Stimulated activated CD8-positive, alpha-beta memory T cell treated with anti-CD3 and anti-CD28 coated beads, Interleukin-15, amount 100 ng/mL, for 4 hours (primary cell): ENCODE results near the gene CCHCR1.

Source experiments
- DNase-seq, 2 donors: peaks; one replicate each; pipeline ENCODE4 v3.0.0-alpha.2; 2020; ENCODE audit warnings: low read depth in 2 of 2

CCHCR1 gene

DNA sequence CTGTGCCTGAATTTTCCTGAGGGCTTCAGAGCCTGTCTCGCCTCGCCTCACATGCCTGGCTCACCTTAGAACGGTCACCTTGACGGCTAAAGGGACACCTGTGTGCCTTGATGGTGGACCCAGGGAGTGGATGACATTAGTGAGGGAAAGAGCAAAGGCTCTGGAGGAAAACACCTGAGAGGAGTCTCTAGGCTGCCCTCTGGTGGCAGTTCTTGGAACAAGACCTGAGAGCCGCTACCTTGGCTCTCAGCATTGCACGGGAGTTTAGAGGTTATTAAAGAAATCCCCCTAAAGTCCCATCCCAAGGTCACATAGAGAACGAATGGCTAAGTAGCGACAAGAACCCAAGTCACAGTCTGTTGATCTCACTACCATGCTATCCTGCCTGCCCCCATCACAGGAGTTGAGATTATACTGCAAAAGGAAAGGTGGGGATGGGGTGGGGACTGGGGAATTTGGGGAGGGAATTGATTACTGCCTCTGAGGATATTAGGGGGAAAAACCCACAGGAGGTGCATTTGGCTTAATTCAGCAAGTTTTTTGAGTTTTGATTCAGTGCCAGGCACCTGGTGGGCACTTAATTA, 29.4 kb downstream of the CCHCR1 start:
- peak; percentile 19 to 48 for DNase-seq

DNA sequence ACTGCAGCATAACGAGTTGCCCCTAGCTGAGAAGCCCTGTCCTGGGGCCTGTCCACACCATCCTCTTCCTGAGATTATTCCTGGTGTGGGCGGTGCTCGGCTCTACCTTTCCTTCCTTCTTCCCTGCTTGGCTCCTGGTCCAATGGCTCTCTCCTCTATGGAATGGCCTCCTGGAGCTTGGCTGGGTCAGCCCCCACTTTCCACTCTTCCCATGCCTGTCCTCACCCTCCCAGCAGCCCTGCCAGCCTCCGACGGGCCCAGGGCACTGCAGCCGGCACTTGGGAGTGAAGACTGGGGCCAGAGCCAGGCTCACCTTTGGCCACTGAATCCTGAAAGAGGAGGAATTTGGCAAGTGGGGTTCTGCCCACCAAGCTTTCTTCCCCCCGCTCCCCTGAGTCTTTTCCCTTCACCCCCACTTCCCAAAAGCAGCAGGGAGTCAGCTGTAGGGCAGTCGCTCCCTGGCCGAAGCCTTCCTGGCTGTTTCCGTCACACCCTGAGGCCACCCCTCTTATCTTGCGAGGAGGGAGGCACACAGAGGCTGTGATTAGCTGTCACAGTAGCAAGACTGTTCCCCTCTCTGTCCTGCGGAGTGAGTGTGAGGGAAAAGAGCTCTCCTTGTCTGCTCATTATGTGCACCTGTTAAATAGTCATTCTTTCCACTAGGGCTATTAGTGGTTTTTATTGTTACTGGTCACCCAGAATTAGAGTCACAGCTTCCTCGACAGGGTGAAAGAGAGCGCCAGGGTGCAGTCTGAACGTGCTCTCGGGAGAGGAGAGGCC, 31.0 kb downstream of the CCHCR1 start:
- DNase-seq, result no peak

DNA sequence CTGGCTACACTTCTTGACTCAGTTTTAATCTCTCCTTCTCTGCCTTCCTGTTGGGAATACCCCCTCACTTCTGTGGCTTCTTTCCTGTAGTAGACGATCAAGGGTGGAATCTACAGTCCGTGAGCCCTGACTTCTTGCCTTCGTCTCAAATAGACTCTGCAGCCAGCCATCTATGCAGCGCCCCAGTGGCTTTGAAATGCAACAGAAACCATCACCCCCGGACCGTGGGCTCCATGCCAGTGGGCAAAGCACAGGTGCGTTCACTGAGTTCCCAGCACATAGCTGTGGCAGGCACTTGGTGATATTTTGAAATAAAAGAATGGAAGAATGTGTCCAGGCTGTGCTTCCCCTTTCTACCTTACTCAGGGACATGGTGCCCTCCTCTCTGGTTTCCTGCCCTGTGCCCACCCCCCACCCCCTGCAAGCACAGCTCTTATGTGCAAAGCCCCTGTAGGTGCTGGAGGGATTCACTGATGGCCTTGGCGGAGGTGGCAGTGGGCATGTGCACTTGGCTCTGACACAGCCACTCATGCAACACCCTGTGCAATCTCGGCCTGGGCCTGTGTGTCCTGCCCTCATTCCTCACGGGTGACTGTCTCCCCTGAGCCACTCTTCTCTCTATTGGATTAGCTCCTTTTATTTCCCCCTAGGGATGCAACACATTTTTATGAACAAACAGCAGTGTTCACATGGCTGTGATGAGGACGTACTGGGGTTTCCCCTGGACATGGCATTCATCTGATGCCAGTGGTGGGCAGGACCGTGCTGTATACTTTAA, 31.8 kb downstream of the CCHCR1 start:
- no peak for DNase-seq

DNA sequence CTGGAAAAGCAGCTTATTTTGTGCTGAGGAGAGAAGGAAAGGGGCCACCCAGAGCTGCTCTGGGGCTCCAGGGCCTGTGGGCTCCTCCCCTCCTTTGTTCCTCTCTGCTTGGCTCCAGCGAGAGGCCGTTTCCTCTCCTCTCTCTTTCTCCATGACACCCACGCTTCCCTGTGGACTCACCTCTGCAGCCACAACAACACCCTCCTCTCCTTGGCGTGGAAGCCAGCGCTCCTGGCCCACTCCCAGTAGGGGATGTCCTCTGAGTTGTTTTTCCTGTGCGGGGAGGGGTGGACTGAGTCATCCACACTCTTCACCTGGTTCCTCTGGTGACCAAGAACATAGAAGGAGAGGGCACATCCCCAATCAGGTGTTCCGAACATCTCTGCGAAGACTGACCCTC, 32.4 kb downstream of the CCHCR1 start:
- DNase-seq, result no peak

DNA sequence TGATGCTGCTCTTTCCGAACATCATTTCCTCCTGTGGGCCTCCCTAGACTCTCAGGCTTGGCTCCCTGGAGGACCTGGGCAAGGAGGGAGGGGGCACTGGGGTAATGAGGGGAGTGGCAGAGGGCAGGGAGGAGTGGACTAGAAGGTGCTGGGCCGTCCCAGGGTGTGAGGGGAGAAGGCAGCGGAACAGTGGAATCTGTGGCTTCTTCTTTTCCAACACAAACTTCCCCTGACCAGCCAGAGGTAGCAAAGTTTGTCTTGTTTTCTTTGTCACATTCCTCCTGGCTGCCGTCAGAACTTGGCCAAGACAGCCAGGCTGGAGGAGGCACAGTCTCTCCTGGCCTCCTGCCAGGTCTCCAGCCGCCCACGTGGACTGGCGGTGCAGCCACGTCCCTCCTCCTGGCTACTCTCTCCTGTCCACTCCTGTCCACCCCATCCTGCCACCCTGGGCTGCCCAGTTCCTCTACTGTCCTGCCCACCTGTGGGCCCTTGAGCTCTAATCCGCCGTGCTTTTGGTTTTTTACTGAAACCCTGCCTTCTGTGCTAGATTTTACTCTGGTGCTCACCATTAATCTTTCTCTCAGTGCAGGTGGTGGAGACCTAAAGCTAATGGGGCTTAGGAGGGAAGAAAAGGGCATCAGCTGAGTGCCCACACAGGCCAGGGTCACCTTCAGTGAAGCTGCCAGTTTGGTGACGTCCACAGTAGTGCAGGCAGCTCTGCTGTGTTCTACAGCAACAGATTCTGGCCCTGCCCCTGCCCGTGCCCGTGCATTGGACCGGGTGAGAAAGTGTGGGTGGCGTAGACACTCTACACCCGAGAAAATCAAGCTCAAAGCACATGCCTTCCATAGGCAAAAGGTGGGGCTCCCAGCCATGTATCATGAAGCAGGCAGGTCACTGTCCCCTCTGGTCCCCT, 34.6 kb downstream of the CCHCR1 start:
- DNase-seq, result no peak

DNA sequence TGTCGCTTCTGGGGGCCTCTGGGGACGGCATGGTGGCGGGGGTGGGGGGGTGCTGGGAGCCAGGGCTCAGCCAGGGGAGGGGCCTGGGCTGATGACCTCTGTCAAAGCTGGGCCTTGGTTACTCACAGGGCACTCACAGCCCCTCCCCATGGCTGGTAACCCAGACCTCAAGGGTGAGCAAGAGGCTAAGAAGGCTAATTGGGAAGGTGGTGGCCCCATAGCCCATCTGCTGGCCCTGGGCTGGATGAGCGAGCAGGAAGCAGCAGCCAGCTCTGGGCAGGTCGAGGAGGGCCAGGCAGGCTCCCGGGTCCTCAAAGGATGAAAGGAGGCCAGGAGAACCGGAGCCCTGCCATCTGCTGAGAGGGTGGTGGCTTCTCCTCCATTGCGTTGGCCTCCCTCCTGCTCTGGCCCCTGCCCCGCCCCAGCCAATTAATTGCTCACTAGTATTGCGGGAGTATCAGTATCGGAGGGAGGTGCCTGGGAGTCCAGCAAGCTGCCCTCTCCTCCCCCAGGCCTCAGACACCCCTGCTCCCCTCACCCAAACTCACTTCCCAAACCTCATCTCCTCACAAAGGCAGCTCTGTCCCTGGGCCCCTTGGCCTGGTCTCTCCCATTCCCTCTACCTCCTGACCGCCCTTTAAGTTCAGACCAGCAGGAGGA, 36.3 kb downstream of the CCHCR1 start:
- no peak for DNase-seq

DNA sequence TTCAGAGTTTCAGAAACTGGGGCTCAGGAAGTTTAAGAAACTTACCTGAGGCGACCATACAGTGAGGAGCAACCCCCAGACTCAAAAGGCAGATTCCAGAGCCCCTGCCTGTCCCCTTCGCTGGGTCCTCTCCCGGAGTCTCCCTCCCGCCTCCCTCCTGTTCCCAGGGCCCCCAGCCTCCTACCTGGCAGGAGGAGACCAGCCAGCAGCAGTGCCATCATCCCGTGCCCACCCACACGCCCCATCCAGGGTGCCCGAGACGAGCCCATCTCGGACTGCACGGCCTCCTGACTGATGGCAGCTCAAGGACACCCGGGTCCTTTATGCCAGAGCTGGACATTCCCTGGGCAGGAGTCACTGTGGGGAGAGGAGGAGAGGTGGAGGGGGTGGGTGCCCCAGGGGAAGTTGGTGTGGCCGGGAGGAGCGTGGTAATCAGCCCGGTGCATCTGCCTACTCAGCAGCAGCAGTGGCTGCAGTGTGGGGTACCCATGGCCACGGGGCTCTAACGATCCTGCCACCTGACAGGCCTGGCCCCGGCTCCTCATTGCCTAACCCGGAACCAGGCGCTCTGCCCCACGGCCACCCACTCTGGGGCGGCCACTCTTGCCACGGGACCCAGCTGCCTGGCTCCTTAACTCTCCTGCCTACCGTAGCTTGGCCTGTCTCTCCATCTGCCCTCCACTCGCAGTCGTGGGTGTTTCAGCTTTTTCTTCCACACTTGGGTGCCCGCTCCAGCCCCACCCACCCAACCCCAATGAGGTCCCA, 37.3 kb downstream of the CCHCR1 start, which contains the start of gene CDSN:
Gene CDSN, minus strand, starts transcription at position 296 of the 765 bp plus-strand sequence. Its CDS starts 27 bp downstream, at position 269.
- no peak for DNase-seq

DNA sequence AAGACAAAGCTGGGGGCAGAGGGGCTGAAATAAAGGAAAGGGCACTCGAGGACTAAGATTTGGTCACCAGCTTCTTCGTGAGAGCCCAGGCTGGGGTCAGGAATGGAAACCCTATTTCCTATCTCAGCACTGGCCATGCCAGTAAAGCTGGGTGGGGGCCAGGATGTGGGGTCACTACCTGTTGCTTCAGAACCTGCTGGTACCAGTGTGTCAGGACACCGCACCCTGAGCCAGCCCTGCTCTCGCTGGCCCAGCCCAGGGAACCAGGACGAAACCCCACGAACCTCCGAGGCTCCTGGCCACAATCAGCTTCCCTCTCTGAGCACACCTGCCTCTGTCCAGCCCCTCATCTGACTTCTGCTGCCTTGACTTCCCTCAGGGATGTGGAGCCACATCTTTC, 39.4 kb downstream of the CCHCR1 start:
- DNase-seq, result no peak

DNA sequence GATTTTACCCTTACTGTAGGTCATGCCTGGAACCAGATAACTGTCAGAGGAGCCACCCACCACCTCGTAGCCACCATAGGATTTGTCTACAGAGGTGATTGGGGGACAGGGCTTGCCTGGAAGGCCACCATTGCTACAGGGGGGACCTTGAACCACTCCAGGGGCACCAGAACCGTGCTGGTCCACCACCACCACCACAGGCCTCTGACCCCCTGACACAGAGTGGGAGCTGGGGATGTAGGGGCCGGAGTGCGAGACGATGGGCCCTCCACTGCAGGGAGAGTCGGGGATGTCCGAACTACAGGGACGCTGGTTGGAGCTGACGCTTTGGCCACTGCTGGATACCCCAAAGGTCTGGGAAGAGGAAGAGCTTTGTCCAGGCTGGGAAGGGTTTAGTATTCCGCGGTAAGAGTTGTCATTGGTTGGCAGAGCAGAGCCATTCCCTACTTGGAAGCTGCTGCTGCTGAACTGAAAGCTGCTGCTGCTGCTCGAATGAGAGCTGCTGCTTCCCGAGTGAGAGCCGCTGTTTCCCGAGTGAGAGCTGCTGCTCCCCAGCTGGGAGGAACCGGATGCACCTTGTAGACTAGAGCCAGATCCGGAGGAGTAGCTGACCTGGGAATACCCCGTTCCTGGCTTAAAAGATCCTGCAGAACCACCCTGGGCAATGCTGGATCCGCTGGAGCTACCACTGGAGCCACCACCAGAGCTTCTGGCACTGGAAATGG, 40.8 kb downstream of the CCHCR1 start:
- DNase-seq, result no peak

DNA sequence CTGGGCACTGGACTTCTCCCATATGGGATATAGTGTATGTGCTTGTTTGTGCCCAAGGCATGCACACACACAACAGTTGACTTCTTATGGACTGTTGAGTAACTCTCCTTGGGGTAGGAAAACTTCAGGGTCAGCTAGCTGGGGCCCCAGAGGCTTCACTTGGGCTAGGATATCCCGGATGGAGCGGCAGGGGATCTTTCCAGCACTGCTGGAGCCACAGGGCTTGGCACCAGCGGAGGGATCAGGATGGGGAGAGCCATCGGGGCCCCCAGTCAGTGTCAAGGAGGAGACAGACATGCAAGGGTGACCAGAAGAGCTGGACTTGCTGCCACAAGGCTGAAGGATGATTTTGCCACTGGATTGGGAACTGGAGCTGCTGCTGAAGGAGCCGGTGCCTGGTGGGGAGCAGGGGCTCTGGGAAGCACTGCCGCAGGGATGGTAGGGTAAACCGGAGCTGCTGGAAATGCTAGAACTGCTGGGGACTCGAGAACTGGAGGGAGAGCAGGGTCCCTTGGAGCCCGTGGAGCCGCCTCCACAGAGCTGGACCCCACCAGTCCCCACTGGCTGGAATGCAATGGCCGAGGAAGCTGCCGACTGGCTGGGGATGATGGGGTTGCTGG, 41.6 kb downstream of the CCHCR1 start:
- no peak for DNase-seq

DNA sequence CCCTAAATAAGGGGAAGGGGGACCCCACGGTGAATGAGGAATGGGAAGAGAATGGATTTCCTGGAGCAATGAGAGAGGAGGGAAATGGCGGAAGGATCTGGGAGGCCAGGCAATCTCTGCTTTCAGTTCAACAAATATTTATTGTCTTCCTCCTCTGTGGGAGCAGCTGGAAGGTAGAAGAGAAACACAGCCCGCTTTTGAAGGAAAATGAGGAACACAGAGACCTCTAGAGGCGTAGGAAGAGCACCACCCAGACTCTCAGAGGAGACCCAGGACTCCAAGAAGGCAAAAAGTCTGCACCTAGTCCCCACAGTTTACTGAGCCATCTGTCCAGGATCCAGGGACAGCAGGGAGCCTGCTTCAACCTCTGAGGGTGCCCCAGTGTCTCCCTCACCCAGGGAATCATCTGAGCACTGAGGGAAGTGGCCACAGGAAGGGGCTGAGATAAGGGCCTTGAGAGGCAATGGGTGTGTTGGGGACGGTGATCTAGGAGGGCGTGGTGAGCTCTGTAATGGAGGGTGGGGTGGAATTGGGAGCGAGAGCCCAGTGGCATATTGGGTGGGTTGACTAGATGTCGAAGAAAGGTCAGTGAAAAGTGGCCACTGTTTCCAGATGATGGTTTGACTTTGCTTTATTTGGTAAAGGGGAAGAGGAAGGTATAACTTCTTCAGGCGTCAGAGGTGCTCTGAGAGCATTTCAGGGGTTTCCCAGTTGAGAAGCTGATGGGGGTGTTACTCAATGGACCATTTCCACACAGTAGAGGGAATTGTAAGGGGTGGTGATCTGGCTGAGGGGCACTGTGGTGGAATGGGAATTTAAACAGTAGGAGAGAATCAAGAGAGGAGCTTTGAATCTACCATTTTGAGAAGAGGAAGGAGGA, 42.4 kb downstream of the CCHCR1 start:
- no peak for DNase-seq

DNA sequence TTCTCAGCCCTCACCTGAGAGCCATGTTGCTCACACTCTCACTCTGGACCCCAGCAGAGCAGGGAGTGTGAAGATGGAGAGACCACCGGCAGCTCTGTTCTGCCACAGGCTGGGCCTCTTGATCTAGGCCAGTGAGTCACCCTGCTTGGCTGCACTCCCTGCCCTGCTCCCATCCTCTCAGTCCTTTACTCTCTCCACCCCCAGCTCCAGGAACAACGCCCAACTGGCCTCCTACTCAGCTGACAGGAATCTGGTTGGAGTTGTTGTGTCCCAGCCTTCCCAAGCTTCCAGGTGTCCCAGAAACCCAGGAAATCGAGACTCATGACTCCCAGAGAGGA, 43.1 kb downstream of the CCHCR1 start, which contains the start of gene PSORS1C1:
Gene PSORS1C1, plus strand, starts transcription at position 260 of the 338 bp plus-strand sequence. CDS start 14,833 bp downstream, outside the sequence.
- no peak for DNase-seq

DNA sequence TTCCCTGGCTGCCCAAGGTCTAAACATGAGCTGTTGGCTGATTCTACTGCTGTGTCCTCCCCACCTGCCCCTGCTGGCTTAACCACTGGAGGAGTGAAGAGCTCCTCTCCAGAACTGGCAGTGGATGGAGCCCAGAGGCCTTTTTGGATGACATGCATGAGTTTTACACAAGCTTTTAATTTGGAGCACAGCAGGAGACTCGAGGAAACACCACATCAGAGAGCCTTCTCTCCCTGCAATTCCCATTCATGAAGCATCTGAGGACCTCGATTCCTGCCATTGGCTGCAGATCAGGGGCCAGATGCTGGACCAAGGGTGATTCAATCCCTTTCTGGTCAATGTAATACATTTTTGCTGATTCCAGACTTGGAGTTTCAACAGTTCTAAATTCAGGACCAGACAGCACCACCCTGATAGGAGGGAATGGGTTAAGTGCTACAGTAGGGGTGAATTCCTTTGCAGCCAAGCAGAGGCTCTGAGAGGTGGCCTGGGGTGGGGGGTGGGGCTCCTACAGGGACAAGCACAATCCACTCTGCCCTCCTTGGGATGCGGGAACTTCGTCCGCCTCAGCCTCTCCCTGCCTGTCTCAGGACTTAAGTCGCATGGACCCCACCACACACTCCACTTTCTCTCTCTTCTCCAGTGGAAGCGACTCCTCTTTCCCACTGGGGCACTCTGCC, 43.6 kb downstream of the CCHCR1 start:
- no peak for DNase-seq

DNA sequence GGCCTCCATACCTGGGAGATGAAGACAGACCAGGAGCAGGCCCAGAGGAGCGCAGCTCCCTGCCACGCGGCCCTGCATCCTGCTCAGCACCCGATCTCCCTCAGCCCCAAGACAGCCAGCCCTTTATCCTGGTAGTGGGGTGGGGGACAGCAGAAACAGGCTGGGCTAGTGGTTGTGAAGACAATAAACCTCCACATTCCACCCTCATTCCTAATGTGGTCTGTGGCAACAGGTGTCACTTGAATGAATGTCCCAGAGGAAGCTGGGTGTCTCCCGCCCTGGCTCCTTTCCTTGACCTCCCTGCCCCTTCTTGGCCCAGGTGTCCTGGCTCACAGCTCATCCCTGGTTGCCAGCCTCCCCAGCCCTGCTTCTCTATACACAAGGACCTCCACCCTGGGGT, 45.1 kb downstream of the CCHCR1 start, which contains the start of gene C6orf15:
Gene C6orf15, minus strand, starts transcription at position 98 of the 400 bp plus-strand sequence. Its CDS starts 20 bp downstream, at position 78.
- no peak for DNase-seq

DNA sequence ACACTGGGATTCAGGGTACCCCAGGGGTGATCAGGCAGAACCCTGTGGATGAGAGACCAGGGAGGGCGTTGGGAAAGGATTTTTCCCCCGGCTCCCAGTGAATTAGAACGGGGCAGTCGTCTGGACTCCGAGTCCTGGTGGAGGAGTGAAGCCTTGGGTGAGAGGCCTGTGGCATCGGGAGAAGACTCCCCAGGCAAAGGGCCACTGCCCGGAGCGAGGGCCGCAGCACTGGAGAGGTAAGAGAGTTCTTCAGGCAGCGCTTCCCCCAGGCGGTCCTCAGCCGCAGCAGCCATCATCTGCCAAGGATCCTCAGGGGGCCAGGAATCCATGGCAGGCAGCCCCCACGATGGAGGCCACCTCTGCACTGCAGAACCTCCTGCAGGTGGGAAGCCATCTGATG, 45.9 kb downstream of the CCHCR1 start:
- no peak for DNase-seq

DNA sequence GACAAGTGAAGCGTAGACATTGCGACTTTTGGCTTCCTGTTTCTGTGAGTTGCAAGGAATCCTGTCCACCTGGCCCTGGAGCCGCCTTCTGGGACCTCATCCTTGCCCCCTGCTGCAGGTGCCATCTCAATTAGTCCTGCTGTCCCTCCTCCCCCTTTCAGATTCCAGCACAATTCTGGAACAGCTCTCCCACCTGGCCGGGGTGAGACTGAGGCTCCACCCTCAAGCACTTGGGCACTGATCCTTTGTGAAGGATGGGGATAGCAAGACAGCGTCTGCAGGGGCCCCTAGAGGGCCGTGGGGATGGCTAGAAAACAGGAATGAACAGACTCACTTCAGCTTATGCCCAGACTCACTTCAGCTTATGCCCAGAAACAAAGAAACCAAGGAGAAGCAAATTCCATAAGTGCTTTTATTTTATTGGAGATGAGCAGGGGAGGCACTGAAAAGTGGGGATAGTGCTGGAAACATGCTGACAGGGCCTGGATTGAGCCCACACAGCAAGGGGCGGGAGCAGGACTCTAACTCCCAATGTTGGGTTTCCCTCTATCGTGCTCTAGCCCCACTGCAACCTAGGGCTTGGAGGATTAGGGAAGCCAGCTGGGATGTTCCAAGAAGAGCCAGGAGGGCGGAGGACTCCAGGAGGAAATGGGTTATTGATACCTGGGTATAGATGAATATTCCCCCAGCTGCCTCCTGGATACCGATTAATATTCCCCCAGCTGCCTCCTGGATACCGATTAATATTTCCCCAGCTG, 46.6 kb downstream of the CCHCR1 start:
- no peak for DNase-seq

DNA sequence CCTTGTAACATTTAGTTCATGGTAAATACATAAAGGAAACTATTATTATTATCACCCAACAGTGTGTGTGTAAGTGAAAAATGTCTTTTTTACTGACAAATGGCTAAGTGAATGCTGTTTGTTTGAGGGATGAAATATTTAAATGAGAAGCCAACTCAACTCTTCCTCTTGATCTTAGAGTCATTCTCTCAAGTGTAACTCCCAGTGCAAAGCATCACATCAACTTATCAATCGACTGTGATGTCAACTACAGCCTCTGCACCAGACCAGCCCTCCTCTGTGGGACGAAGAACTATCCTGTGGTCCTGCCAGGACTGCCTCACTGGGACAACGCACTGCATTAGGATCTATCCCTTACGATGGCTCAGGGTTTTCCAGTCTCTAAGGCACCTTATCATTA, 50.5 kb downstream of the CCHCR1 start:
- no peak for DNase-seq
